IMR-90 (cell line): ENCODE data around the gene ZNHIT1.

Experiments used
- CEBPB ChIP-seq: IDR thresholded peaks from 2 replicates; pipeline ENCODE4 v1.6.1; 2012; ENCODE audit warnings: low read depth, low read length, improper control_type of control experiment
- MAFK ChIP-seq: IDR thresholded peaks from 2 replicates; pipeline ENCODE4 v1.6.1; 2012; ENCODE audit warnings: low read depth, low read length, improper control_type of control experiment
- MAZ ChIP-seq: IDR thresholded peaks from 2 replicates; pipeline ENCODE4 v1.6.1; 2012; ENCODE audit warnings: low read depth, mild to moderate bottlenecking, low read length, improper control_type of control experiment, moderate library complexity, borderline replicate concordance
- MXI1 ChIP-seq: IDR thresholded peaks from 2 replicates; pipeline ENCODE4 v1.6.1; 2012; ENCODE audit warnings: low read depth, mild to moderate bottlenecking, low read length, moderate library complexity, borderline replicate concordance
- NFE2L2 ChIP-seq: fragments of 150-350 bp; IDR thresholded peaks from 2 replicates; pipeline ENCODE4 v1.6.1; 2016; ENCODE audit warnings: low read depth, mild to moderate bottlenecking, low read length
- POLR2A ChIP-seq: IDR thresholded peaks from 2 replicates; pipeline ENCODE4 v1.6.1; 2012; ENCODE audit warnings: mild to moderate bottlenecking, low read depth, low read length
- RAD21 ChIP-seq: IDR thresholded peaks from 2 replicates; pipeline ENCODE4 v1.6.1; 2012; ENCODE audit warnings: low read length, improper control_type of control experiment
- RCOR1 ChIP-seq: IDR thresholded peaks from 2 replicates; pipeline ENCODE4 v1.6.1; 2012; ENCODE audit warnings: mild to moderate bottlenecking, low read length, improper control_type of control experiment; ENCODE audit not compliant: insufficient replicate concordance
- SMC3 ChIP-seq: fragments of 150-350 bp; IDR thresholded peaks from 2 replicates; pipeline ENCODE4 v1.6.1; 2016; ENCODE audit warnings: low read depth, mild to moderate bottlenecking, antibody characterized with exemption, low read length, moderate library complexity
- TF ChIP-seq, protein P1 (sequence below): conservative IDR thresholded peaks from 2 replicates; pipeline ENCODE4 v1.5.1; 2012; ENCODE audit warnings: mild to moderate bottlenecking, low read depth, low read length, improper control_type of control experiment
- TF ChIP-seq, protein P2 (sequence below): fragments of 150-350 bp; IDR thresholded peaks from 2 replicates; pipeline ENCODE4 v1.6.1; 2016; ENCODE audit warnings: low read depth, mild to moderate bottlenecking, low read length, moderate library complexity, borderline replicate concordance

DNA sequence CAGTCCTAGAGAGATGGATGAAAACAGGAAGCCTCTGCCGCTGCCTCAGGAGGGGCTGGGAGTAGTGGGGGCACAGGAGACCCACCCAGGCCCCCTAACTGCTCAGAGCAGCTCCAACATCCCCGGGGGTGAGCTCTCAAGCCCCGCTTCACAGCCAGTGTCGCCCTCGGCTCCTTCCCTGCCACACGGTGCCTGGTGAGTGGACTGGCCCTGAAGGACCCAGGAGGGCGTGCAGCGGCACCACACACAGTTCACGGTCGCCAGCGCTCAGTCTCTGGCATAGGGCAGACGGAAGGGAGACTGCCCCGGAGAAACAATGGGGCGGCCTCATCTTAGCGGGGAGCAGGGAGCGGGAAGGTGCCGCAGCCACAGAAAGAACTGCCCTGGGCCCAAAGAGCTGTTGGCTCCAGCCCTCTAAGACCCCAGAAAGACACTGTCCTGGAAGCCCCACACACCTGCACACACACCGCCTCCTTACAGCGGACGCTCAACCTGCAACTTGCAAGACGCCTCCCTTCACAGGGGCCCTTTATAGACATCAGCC is 18.4 kb downstream of the ZNHIT1 start:
- TF ChIP-seq, protein P1, sequence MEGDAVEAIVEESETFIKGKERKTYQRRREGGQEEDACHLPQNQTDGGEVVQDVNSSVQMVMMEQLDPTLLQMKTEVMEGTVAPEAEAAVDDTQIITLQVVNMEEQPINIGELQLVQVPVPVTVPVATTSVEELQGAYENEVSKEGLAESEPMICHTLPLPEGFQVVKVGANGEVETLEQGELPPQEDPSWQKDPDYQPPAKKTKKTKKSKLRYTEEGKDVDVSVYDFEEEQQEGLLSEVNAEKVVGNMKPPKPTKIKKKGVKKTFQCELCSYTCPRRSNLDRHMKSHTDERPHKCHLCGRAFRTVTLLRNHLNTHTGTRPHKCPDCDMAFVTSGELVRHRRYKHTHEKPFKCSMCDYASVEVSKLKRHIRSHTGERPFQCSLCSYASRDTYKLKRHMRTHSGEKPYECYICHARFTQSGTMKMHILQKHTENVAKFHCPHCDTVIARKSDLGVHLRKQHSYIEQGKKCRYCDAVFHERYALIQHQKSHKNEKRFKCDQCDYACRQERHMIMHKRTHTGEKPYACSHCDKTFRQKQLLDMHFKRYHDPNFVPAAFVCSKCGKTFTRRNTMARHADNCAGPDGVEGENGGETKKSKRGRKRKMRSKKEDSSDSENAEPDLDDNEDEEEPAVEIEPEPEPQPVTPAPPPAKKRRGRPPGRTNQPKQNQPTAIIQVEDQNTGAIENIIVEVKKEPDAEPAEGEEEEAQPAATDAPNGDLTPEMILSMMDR = no peak
- TF ChIP-seq POLR2A (no peak), MAFK (no peak), MAZ (no peak), MXI1 (no peak), RAD21 (no peak), NFE2L2 (no peak), RCOR1 (no peak), SMC3 (no peak), CEBPB (no peak)
- TF ChIP-seq, protein P2, sequence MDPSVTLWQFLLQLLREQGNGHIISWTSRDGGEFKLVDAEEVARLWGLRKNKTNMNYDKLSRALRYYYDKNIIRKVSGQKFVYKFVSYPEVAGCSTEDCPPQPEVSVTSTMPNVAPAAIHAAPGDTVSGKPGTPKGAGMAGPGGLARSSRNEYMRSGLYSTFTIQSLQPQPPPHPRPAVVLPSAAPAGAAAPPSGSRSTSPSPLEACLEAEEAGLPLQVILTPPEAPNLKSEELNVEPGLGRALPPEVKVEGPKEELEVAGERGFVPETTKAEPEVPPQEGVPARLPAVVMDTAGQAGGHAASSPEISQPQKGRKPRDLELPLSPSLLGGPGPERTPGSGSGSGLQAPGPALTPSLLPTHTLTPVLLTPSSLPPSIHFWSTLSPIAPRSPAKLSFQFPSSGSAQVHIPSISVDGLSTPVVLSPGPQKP = no peak
